Measurements from ENCODE around the gene CCDC142. TPM values are rescaled to one million over a fixed set of nuclear protein-coding genes. Genes with fewer than 3 reads are reported as not detected.
A peak's percentile ranks its signal among the peaks of the same experiment; 100 is the strongest.
"Not testable (repeated sequence)": the region's sequence is repeated elsewhere in the genome, so short reads cannot be mapped to it uniquely, and the experiment has no call there.

Gene CCDC142
- polyA plus RNA-seq, 3 donors, result 9.5 to 16.1 (median 11.5) TPM

DNA sequence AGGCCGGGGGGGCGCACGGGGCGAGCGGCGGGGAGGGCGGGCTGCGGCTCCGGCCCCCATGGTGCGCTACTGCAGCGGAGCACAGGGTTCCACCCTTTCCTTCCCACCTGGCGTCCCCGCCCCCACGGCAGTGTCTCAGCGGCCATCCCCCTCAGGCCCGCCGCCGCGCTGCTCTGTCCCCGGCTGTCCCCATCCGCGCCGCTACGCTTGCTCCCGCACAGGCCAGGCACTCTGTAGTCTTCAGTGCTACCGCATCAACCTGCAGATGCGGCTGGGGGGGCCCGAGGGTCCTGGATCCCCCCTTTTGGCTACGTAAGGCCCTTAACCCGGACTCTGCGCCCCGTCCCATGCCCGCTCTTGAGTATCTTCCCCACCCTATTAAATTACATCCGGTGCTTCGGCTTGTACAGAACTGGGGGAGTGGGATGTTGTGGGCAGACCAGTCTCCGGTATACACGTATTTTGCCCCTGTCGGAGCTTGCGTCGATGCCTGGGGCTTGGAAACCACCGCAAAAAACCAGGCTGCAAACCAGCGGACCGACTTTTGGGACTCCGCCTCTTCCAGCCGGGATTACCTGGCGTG lies 25.2 kb downstream of the CCDC142 start:
- DNase-seq (ENCODE audit: extremely low read depth in 1 of 11, low read depth in 9 of 11, low spot score in 4 of 11), result peak in 2 of 11 donors; percentile 64 to 68

DNA sequence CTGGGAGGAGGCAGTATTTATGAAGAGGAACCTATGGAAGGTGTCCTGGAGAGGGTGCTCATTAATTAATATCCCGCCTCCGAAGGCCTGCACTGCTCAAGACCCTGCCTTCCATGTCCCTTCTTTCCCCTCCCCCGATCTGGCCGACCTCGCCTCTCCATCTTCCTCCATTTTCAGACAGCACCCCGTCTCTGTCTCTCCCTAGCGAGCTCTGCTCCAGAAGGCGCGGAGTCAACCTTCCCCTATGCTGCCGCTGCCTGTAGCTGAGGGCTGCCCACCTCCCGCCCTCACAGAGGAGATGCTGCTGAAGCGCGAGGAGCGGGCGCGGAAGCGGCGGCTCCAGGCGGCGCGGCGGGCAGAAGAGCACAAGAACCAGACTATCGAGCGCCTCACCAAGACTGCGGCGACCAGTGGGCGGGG lies 25.7 kb downstream of the CCDC142 start:
- DNase-seq (ENCODE audit: extremely low read depth in 1 of 11, low read depth in 9 of 11, low spot score in 4 of 11), result peak in 1 of 11 donors; percentile 23

DNA sequence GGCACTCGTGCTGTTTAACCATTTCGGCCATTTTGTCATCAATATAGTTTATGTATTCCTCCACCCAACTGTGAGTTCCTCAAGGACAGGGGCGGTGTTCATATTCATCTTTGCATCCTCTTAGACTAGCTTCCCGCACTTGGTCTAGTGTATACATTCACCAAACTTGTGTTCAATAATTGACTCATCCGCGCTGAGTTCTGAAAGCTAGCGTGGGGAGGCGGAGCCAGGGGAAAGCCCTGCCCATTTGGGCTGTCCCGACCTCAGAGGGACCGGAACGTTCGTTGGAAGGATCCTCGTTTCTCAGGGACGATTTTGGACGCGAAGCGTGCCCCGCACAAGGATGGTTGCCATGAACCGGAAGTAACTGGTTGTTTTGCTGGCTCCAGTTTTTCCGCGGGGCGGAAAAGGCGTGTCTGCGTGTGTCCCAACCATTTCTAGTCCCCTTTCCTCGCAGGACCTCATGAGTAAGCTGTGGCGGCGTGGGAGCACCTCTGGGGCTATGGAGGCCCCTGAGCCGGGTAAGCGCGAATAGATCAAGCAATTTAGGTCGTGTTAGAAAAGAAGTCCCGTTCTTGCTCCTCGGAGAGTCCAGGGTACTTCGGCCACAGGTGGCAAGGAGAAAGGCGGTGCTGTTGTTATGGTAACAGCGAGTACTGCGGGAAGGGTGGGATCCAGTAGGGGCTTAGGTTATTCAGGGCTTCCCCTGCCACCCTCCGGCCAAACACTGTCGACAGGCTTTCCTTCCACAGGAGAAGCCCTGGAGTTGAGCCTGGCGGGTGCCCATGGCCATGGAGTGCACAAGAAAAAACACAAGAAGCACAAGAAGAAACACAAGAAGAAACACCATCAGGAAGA lies 27.9 kb downstream of the CCDC142 start, which contains the start of gene INO80B:
Gene INO80B (plus strand): TSS at position 434 of the 858 bp plus-strand sequence. CDS start 30 bp downstream, at position 464.
- DNase-seq (ENCODE audit: extremely low read depth in 1 of 11, low read depth in 9 of 11, low spot score in 4 of 11), result peak; percentile 96 to 100 (median 98)

DNA sequence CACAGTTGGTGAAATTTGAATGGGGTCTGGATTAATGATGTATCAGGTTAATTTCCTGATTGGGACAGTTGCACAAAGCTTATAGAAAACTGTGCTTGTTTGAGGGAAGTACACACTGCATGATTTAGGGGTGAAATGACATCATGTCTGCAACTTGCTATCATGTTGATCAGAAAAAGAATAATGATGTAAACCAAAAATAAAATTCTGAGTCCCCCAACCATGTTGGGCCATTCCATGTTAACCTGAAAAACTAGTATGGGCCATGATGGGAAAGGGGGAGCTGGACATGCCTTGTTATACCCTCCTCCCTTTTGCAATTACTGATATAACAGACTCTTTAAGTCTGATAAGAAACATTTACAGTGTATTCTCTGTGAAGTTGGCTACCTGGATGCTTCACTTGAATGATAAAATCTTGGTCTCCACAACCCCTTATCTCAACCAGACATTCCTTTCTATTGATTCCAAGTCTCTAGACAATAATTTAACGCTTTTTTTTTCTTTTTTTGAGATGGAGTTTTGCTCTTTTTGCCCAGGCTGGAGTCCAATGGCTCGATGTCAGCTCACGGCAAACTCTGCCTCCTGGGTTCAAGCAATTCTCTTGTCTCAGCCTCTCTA lies 32.1 kb downstream of the CCDC142 start:
- no peak for DNase-seq (ENCODE audit: extremely low read depth in 1 of 11, low read depth in 9 of 11, low spot score in 4 of 11)

DNA sequence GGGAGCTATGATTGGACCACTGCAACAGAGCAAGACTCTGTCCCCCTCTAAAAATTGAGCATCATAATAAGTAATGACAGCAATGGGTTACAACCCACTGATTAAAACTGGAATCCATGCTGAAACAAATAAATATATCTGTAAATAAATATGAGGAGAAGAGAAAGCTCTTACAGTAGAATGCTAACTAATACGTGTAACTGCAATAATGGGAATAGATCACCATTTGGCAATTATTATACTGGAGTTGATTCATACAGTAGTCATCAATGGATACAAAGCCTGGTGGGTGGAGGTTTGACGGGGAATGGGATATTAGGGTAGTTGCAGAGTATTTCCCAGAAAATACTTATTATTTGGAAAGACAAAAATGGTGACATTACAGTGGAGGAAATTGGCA lies 34.0 kb downstream of the CCDC142 start:
- DNase-seq (ENCODE audit: extremely low read depth in 1 of 11, low read depth in 9 of 11, low spot score in 4 of 11), result no peak

DNA sequence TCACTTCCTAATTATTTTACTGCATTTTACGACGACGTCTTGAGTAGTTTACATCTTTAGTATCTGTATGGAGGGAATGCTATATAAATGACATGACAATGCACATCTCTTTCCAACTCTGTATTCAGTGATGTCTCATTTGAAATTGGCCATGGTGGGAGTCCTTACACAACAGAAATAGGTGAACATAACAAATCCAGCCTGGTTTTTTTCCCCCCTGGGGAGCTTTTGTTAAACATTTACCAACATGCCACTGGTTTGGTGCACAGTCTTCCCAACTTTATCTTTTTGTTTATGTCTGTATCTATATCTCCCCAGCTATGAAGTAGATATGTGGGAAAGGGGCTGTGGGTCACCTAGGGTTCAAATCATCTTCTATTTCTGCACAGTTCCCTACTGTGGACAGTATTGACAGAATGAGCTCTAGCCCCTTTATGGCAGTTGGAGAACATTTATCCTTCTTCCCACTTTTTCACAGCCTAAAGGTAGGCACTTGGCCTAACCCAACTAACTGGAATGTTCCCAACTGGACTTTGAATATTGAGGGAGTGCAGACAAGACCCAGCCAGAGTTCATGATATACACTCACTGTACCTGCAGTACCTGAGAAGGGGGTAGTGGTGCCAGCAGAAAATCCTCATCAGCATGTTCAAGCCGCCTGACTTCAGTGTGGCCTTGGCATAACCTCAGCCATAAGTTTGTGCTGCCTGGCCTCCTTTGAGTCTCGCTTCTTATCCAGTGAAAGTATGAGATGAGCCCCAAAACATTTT lies 35.4 kb downstream of the CCDC142 start:
- no peak for DNase-seq (ENCODE audit: extremely low read depth in 1 of 11, low read depth in 9 of 11, low spot score in 4 of 11)

DNA sequence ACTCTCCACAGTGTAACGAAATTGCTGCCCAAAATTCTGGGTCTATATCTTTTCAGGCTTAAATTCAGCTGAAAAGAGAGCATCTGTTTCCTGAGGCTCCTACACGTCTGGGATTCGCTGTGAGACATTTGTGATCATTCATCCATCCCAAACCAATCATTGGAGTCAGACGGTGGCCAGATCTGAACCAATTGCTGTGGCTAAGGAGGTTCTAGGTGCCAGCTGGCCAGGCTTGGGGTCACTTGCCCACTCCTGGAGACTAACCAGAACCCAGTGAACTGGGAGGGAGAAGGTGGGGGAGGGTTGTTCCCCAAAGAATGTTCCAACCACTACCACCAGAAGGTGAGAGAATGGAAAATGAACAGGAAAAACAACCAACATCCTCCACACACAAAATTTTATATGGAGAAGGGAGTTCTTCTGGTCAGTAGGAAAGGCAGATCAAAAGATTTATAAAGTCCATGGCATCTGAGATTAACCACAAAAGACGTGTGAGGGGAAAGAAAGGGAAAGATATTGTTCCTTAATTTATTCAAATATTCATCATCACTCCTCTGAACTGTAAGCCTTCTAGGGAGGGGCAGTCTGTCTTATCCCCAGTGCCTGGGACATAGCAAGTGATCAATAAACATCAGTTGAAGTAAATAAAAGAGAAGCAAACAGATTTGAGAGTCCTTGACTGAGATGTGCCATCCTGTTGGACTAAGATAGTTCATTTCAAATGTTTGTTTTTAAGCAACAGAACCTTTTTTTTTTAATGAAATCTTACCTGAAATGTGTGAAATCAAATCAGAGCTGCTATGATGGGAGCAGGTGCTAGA lies 38.1 kb downstream of the CCDC142 start:
- DNase-seq (ENCODE audit: extremely low read depth in 1 of 11, low read depth in 9 of 11, low spot score in 4 of 11), result no peak

DNA sequence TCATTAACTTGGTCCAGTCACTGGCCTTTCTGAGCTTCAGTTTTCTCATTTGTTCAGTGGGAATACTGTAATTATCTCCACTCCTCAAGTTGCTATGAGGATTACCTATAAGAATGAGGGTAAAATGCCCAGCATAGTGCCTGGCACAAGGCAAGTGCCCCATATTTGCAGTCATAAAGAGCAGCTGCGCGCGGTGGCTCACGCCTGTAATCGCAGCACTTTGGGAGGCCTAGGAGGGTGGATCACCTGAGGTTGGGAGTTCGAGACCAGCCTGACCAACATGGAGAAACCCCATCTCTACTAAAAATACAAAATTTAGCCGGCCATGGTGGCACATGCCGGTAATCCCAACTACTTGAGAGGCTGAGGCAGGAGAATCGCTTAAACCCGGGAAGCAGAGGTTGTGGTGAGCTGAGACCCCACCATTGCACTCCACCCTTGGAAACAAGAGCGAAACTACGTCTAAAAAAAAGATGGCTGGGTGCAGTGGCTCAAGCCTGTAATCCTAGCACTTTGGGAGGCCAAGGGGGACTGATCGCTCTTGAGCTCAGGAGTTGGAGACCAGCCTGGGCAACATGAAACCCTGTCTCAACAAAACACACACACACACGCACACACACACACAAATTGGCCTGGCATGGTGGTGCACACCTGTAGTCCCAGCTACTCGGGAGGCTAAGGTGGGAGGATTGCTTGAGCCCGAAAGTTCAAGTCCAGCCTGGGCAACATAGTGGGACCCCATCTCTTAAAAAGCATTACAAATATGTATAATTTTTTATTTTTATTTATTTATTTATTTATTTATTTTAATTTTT lies 40.1 kb downstream of the CCDC142 start:
- DNase-seq (ENCODE audit: extremely low read depth in 1 of 11, low read depth in 9 of 11, low spot score in 4 of 11), result not testable (repeated sequence)

DNA sequence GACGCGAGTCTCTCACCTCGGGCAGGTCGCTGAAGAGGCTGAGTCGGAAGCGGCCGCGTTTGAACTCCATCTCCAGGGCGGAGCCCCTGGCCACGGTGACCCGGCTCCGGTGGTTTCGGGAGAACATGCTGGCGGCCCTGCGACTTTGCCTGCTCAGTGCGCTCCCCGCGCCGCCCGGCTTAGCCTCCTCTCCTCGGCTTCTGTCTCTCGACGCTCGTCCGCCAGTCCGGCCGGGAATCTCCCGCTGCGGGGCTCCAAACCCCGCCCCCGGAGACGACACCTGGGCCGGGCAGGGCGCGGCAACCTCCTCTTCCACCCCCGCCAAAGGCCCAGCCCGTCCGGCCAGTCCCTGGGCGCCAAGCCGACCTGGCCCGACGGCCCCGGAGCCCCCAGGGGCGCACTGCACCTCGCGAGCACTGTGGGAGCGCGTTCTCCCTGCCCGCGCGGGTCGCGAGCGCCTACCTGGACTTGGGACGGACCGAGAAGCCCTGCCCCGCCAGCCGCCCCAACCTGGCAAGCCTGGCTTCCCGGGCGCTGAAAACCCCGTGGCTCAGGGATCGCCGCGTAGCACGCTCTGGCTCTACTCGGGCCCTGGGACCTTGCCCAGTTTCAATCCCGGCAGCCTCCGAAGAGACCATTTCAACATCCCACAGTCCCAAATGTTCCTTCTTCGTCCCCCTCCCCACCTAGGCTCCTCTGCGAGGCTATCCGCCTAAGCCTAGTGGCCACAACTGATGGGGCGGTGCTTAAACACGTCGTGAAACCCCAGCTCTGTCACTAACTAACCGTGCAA lies 40.9 kb downstream of the CCDC142 start, which contains the start of gene RTKN:
Gene RTKN (minus strand): TSS at position 248 of the 793 bp plus-strand sequence. CDS start 121 bp downstream, at position 127.
- peak in 2 of 11 donors; percentile 47 to 67 for DNase-seq (ENCODE audit: extremely low read depth in 1 of 11, low read depth in 9 of 11, low spot score in 4 of 11)

DNA sequence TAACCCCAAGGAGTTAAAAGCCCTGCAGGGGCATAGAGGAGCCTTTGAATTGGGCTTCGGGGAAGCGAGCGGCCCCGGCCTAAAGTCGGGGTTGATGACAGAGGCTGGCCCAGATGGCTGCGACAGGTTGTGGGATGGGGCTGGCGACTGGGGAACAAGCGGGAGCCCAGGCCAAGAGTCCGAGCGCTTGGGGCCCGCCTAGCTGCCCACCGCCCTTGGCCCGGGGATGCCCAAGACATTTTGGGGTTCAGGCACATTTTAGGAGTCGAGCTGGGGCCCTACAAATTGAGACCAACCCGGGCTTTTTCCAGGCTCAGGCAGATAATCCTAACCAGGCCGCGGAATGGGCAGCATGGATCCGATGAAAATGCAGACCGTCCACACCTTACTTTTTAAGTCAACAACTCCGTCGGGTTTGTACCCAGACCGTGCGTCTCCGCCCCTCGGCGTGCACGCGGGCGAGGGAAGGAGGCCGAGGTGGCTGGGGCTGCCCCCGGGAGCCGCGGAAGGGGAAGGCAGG lies 41.6 kb downstream of the CCDC142 start:
- no peak for DNase-seq (ENCODE audit: extremely low read depth in 1 of 11, low read depth in 9 of 11, low spot score in 4 of 11)

DNA sequence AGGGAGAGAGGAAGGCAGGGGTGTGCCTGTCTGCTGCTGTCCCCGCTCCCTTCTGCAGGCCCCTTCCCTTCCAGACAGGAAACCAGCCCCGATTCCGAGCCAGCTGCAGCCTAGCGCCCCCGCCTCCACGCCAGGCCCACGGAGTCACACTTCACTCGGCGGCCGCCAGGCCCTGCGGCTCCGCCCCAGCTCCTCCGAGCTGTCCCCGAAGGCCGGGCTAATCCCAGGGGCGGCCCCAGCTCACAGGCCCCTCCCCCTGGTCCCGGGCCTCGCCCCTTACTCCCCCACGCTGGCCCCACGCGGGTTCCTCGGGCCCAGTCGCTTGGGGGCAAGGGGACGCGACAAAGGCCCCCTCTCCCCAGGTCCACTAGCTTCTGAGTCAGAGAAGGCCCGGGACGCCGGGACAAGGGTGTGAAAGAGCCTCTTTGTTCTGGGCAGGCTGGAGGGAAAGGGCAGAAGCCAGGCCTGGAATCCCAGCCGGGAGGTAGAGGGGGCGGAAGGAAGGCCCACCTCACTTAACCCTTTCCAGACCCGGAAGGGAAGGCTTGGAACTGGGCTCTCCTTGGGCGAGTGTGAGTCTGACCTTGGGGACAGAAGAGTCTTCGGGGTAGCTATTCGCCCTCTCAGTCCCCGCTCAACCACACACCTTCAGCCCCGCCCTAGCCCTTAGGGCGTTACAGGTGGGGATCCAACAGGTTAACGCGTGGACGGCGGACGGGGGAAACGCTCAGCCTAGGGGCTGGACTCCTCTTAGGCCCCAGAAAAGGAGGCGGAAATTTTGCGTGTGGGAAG lies 42.2 kb downstream of the CCDC142 start:
- peak in 10 of 11 donors; percentile 74 to 93 (median 88) for DNase-seq (ENCODE audit: extremely low read depth in 1 of 11, low read depth in 9 of 11, low spot score in 4 of 11)

DNA sequence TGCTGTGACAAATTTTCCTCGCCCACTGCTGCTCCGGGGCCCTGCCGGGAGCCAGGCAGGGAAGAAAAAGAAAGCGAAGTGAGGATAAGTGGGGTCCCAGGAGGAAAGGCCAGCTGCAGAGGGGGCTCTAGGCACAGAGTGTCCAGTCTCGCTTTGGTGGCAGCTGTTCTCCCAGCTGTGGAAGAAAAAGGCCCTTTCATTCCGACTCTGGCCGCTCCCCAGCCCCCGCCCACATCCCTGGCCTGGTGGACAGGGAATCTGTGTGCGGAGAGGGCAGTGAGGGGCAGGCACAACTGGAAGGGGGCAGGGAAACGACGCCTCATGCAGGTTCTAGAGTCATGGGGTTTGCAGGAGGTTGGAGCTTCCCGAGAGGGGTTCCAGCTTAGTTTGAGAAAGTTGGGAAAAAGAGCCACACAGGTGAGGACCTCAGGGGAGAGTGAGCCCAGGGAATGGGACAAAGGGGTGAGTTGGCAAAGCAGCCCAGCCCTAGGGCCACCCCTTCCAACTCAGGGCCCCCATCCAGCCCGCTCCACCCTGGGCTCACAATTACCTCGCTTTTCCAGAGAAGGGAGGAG lies 42.9 kb downstream of the CCDC142 start:
- peak in 3 of 11 donors; percentile 49 to 62 (median 60) for DNase-seq (ENCODE audit: extremely low read depth in 1 of 11, low read depth in 9 of 11, low spot score in 4 of 11)

DNA sequence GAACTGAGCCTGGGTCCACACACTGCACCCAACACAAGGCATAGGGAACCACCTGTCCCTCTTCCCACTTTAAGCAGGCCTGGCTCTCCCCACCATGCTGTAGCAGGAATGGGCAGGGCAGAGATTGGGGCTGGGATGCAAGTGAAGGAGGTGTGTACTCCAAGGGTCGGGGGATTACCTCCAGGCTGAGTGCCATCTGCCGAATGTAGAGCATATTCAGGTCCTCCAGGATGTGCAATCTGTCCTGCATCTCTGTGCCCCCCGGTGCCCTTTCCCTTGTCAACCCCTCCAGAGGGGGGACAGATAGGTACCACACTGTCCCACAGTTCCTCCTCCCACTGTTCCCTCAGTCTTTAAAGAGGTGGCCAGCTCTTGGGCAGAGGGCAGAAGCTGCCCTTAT lies 43.4 kb downstream of the CCDC142 start:
- DNase-seq (ENCODE audit: extremely low read depth in 1 of 11, low read depth in 9 of 11, low spot score in 4 of 11), result no peak

DNA sequence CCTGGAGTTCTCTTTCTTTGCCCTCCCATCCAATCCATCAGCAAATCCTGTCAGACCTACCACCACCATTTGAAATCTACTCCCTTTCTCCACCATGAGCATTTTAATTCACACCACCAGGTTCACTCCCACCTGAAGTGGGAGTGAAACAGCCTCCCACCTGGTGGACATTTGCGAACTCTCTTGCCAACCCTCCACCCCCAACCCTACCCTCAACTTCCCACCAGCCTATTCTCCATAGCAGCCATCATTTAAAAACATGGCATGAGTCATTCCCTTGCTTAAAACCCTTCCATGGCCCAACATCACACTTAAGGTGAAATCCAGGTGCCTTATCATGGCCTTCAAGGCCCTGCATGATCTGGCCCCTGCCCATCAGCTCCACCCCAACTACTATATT lies 44.5 kb downstream of the CCDC142 start:
- no peak for DNase-seq (ENCODE audit: extremely low read depth in 1 of 11, low read depth in 9 of 11, low spot score in 4 of 11)
